Ascending aorta (tissue), 2 donors: ENCODE measurements around the gene ADAM19. TPM values are rescaled to one million over a fixed set of nuclear protein-coding genes. Genes with fewer than 3 reads are reported as not detected.

Experiments used
- DNase-seq, 2 donors: peaks; one replicate each; pipeline ENCODE4 v3.0.0-alpha.2; 2019; ENCODE audit warnings: low spot score in 2 of 2
- H3K27ac ChIP-seq, 2 donors: fragments of 200-600 bp; sonication (generic); one replicate each; pipeline ENCODE4 v1.5.1; 2016 to 2017; ENCODE audit warnings: mild to moderate bottlenecking in 1 of 2
- H3K27me3 ChIP-seq: fragments of 200-600 bp; sonication (generic); one replicate; pipeline ENCODE4 v1.5.1; 2017
- H3K36me3 ChIP-seq, 2 donors: fragments of 200-600 bp; sonication (generic); one replicate each; pipeline ENCODE4 v1.5.1; 2016
- H3K4me1 ChIP-seq, 2 donors: fragments of 200-600 bp; sonication (generic); one replicate each; pipeline ENCODE4 v1.5.1; 2016 to 2017; ENCODE audit warnings: mild to moderate bottlenecking in 1 of 2
- H3K4me3 ChIP-seq, 2 donors: fragments of 200-600 bp; sonication (generic); one replicate each; pipeline ENCODE4 v1.5.1; 2016 to 2017; ENCODE audit warnings: mild to moderate bottlenecking in 1 of 2
- H3K9me3 ChIP-seq, 2 donors: fragments of 200-600 bp; sonication (generic); one replicate each; pipeline ENCODE4 v1.5.1; 2016
- CTCF ChIP-seq, 3 experiments: fragments of 200-600 bp in 2 of 3; fragments of 450-650 bp in 1 of 3; sonication (generic) in 2 of 3; IDR thresholded peaks; one replicate each; pipeline ENCODE4 v1.5.1; 2016 to 2019; ENCODE audit warnings: antibody characterized with exemption in 3 of 3, mild to moderate bottlenecking in 1 of 3, moderate library complexity in 1 of 3
- intact Hi-C: fragments of 100-400 bp; cut with DNase I; formaldehyde crosslinking; loops from one replicate; pipeline ENCODE4 v1.15.1; 2023
- total RNA-seq: library from RNA; depleted of rRNA; stranded (reverse); fragments of >200 nt; gene quantifications from one replicate; pipeline ENCODE4 v1.1.0, GENCODE V29; 2016

Gene ADAM19
- total RNA-seq, 1 donor from 2014 or later: 11.7 TPM

- peaks cover 3 to 40% of the 10 kb centered on the region in 2 donors for H3K4me1 ChIP-seq
- intact Hi-C loops: no loop called here
- no peak for TF ChIP-seq CTCF (IDR thresholded peaks at IDR 0.05)
- H3K4me3 ChIP-seq: no peak overlapping the region
- no peak for DNase-seq
- no peaks in the 10 kb centered on the region for H3K9me3 ChIP-seq
- H3K27ac ChIP-seq: no peak overlapping the region
- no peaks in the 10 kb centered on the region for H3K36me3 ChIP-seq
- H3K27me3 ChIP-seq: no peaks in the 10 kb centered on the region
These were observed 33.1 kb downstream of the ADAM19 start for GRCh38 chr5:157542282-157543000.

- H3K4me1 ChIP-seq: peaks cover 3 to 32% of the 10 kb centered on the region in 2 donors
These were observed 34.0 kb downstream of the ADAM19 start for GRCh38 chr5:157541447-157542118.

GRCh38 chr5:157540707-157541446 is 34.7 kb downstream of the ADAM19 start:
- Histone ChIP-seq H3K27ac (peak overlapping the region; percentile 54 to 56), H3K4me1 (peaks cover 3 to 27% of the 10 kb centered on the region in 2 donors), H3K27me3 (no peaks in the 10 kb centered on the region), H3K9me3 (no peaks in the 10 kb centered on the region), H3K36me3 (peaks cover 0 to 9% of the 10 kb centered on the region in 2 donors), H3K4me3 (peak overlapping the region; percentile 16 to 29)
- DNase-seq: peak in 1 of 2 donors; percentile 78
- TF ChIP-seq CTCF (IDR thresholded peaks at IDR 0.05): no peak
- intact Hi-C loops: no loop called here

More at GRCh38 chr5:157541447-157542118, 34.0 kb downstream of the ADAM19 start:
- TF ChIP-seq CTCF (IDR thresholded peaks at IDR 0.05): no peak
- H3K27ac ChIP-seq: peak overlapping the region; percentile 54 to 56
- H3K9me3 ChIP-seq: no peaks in the 10 kb centered on the region
- DNase-seq: no peak
- peak overlapping the region; percentile 16 to 29 for H3K4me3 ChIP-seq
- H3K36me3 ChIP-seq: peaks cover 0 to 4% of the 10 kb centered on the region in 2 donors
- no peaks in the 10 kb centered on the region for H3K27me3 ChIP-seq
- intact Hi-C loops: no loop called here

- no peaks in the 10 kb centered on the region for H3K9me3 ChIP-seq
- no peaks in the 10 kb centered on the region for H3K27me3 ChIP-seq
- H3K4me3 ChIP-seq: no peak overlapping the region
- H3K4me1 ChIP-seq: peaks cover 8 to 26% of the 10 kb centered on the region in 2 donors
- H3K36me3 ChIP-seq: peaks cover 0 to 9% of the 10 kb centered on the region in 2 donors
- DNase-seq: no peak
- H3K27ac ChIP-seq: peak overlapping the region; percentile 54 to 56
- TF ChIP-seq CTCF (IDR thresholded peaks at IDR 0.05): no peak
- intact Hi-C loops: no loop called here
These were observed 35.5 kb downstream of the ADAM19 start for GRCh38 chr5:157540124-157540523.

- TF ChIP-seq CTCF (IDR thresholded peaks at IDR 0.05): no peak
- Histone ChIP-seq H3K9me3 (no peaks in the 10 kb centered on the region), H3K36me3 (peaks cover 0 to 9% of the 10 kb centered on the region in 2 donors), H3K4me3 (no peak overlapping the region), H3K27ac (no peak overlapping the region), H3K4me1 (peaks cover 8 to 26% of the 10 kb centered on the region in 2 donors), H3K27me3 (no peaks in the 10 kb centered on the region)
- DNase-seq: no peak
- intact Hi-C loops: no loop called here
These were observed 36.0 kb downstream of the ADAM19 start for GRCh38 chr5:157539503-157540022.
